NCI-H2081 treated with DMSO at 0.1 percent for 48 hours (cell line): ENCODE data around the gene CYP26B1.

Source experiments
- DNase-seq: peaks from one replicate; lab custom pipeline; 2025; lab: John Stamatoyannopoulos, UW

Gene CYP26B1

GRCh38 chr2:72154386-72154975 lies 6.8 kb upstream of the CYP26B1 start:
- DNase-seq = no peak

DNA sequence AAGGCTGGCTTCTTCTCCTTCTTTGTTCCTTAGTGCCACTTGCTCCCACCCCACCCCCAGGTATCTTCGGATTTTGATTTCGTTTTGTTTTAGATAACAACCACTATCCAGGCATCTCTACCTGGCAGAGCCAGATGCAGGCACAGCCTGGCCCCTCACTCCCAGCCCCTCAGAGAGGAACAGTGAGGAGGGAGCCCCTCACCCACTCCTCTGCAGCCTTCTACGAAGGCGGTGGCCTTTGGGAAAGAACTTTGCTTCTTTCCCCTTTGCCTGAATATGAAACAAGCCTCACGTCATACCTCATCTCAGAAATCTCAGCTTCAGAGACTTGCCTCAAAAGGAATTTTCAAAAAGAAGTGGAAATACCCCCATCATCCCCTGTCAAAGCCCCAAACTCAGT lies 6.3 kb upstream of the CYP26B1 start:
- DNase-seq = no peak

- DNase-seq = no peak
Observed at GRCh38 chr2:72153026-72153791, 5.5 kb upstream of the CYP26B1 start.

DNA sequence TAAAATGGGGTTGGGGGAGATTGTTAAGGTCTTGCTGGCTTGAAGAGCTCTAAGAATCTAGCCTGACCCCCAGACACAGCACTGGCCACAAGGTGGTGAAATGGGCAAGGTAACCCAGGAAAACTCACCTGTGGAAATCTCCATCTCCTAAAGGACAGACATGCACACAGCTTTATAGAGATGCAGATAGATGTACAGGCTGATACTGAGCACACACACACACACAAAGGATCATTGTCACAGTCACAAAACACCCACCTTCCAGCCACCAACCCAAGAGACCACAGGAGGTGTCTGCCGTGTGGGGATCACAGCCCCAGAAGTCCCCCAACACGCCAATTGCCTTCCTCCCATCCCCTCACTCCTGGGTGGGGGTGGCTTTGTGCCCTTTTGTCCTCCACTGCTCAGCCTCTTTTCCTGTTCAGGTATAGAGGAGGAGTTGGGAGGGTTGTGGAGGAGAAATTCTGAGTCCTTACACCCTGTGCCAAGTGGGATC lies 3.2 kb upstream of the CYP26B1 start:
- no peak for DNase-seq

DNA sequence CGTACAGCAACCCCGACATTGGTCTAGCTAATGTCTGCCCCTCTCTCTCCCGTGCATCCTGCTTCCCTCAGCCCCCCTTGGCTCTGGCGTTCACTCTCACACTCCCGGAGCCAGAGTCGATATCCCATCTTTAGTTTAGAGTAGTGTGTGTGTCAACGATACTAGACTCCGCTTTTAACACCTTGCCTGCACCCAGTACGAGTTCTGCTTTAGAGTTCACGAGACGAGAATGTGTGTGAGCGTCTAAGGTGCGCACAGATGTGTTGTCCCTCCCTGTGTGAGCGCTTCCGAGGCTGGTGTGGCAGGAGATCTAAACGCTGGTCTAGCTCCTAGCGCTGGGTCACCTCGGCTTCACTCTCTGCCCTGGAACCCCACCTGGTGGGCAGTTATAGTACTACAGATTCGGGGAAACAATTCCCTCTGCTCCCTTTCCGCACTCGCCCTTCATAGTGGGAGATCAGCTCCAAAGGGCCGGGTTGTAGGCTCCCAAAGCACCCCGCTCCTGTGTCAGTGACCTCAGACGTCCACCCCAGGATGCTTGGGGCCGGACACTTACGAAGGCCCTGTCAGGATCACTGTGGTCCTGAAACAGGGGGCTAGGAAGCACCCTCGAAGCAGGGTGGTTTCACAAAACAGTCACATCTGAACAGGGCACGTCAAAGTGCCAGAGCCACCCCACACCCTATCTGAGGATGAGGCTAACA lies 2.6 kb upstream of the CYP26B1 start:
- no peak for DNase-seq

DNA sequence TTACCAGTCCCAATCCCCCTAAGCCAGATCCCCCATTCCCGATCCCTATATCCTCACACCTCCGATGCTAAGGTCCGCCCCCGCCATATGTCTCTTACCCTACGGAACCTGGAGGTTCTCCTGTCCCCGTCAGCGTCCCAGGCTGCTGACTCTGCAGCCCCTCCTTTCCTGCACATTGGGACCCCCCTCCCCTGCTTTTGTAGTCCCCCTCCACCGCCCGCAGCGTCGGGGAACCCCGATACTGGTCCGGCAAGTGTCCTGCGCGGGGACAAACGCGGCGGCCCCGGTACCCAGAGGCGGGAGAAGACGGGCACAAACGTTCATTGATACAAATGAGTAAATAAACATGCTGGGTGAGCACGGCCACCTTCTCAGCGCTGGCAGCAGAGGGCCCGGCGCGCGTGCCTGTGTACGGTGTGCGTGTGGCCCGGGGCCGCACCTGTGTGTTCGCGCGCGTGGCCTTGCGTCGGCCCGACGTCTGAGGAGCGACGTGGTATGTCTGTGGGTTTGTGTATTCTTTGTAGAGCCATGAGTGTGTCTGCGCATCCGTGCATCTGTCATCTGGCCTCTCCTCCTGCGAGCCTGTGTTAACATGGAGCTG lies 2.0 kb upstream of the CYP26B1 start:
- no peak for DNase-seq

- no peak for DNase-seq
Observed at GRCh38 chr2:72148837-72149555, 1.3 kb upstream of the CYP26B1 start.

DNA sequence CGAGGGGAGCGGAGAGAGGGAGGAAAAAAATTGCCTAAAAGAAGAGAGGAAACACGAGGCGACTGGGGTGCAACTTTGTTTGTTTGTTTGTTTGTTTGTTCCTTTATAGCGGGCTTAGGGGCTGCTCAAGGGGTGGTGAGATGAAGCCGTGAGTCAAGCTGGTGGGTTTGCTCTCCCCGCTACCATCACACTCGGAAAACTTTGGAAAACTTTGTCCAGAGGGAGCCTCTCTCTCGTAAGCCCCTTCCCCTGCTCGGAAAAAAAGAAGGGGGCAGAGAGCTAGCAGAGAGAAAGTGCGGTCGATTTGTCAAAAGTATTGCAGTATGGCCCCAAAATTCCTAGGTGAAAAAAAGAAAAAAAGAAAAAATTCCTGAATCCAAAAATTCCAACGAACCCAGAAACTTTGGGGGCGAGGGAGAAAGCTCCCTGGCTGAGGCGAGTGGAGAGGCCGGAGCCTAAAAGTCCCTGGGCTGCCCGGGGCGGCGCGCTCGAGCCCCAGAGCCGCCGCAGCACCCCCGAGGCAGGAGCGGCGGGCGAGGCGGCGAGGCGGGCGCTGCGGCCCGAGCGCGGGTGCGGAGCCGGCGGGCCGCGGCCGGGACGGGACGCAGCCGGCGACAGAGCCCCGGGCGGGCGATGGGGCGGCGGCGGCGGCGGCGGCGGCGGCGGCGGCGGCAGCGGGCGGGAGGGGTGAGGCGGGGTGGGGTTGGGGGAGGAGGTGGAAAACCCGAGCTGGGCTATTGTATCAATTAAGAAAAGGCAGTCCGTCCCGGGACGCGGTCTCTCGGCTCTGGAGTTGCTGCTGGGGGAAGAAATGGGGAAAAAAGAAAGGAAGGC lies 558 bp upstream of the CYP26B1 start:
- DNase-seq = no peak

GRCh38 chr2:72146347-72147302 lies 1.0 kb downstream of the CYP26B1 start:
- DNase-seq = no peak

GRCh38 chr2:72145658-72146329 lies 1.9 kb downstream of the CYP26B1 start:
- no peak for DNase-seq

DNA sequence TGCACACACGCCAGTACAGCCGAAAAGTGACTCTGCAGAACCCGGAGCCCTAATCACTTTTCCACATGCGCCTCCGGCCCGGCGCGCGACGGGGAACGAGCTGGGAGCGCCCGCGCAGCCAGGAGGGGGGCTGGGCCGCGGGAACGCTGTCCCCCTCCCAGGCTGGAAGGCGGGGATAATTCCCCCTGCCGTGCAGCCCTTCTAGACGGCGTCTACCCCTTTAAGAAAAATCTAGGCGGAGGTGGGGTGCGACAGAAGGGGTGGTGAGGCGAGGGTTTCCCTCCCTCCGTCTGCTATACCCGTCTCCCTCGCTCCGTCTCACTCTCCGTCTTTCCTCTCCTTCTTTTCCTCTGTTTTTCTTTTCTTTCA lies 2.4 kb downstream of the CYP26B1 start:
- no peak for DNase-seq

- no peak for DNase-seq
Observed at GRCh38 chr2:72144632-72145288, 2.9 kb downstream of the CYP26B1 start.

DNA sequence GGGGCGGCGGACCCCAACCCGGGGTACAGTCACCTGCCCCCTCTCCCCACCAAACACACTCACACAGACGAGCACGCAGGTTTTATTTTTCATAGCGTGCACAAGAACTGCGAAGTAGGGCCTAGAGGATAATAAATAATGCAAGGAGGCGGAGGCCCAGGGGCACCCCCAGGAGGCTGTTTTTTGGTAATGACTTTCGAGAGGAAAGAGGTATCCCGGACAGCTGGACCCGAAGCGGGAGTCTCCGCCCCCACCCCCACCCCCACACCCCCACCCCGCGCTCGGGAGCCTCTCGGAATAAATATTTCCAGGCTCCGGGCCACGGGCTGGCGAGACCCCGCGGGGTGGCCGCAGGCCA lies 3.4 kb downstream of the CYP26B1 start:
- no peak for DNase-seq

DNA sequence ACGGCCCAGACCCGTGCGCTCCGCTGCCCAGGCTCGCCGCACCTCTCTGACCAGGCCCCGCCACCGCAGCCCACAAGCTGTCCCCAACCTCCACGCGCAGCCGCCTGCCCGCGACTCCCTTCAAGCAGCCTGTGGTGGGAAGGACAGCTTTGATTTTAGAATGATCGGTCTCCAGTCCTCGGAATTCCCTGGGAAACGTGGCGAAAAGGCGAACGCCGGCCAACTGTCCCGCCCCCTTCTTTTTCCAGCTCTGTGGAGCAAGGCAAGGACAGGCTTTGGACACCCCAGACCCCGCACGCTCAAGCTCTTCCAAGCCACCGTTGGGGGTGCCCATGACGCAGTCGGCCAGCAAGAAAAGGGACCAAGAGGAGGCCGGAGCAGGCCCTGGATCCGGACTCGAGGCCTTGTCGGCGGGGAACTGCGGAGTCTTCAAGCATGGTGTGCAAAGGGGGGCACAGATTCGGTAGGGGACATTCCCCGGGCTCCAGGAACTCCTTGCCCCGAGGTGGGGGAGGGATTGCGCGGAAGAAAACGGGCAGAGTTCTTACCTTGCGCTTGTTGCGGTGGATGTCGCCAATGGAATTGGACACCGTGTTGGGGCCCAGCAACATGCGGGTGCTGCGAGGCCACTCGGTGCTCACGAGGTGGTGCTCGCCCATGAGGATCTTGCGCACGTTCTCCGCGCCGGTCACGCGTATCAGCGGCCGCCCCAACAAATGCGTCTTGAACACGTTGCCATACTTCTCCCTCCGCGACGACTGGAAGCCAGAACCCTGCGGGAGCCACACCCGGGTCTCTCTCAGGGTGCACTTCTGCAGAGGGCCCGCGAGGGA lies 4.0 kb downstream of the CYP26B1 start:
- no peak for DNase-seq

DNA sequence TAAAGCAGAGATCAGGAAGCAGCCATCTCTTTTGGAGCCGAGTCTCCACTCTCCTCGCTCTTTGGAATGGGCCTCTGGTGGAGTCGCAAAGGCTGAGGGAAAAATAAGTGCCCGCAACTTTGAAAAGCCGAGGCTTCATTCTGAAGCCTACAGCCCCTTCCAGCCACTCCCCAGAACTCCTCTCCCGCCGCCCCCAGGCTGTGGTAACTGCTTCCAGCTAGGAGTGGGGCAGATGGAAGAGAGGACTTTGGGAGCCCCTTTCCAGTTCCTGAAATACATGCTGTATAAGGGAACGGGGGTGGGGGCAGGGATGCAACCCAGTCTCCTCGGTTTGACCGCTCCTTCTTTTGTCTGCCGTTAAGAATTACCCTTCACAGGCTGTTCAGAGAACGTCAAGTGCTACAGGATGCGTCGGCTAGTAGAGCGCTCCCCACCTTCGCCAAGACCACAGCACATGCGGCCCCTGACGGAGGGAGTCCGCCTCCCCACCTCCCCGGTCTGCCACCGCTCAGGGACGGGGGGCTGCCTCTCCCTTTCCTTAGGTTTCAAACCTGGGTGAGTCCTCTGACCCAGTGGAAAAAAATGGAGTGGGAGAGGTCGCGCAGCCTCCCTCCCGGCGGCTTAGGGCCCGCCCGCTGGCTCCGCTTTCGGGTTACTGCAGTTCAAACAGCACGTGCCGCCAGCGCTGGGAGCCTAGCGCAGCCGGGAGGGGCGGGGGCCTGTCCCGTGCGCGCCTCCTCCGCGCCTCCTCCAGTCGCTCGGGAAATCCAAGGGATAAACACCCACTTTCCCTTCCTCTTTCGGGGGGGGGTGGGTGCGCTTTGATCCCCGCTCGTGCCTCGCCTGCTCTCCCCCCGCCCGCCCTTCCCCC lies 4.9 kb downstream of the CYP26B1 start:
- DNase-seq = no peak

DNA sequence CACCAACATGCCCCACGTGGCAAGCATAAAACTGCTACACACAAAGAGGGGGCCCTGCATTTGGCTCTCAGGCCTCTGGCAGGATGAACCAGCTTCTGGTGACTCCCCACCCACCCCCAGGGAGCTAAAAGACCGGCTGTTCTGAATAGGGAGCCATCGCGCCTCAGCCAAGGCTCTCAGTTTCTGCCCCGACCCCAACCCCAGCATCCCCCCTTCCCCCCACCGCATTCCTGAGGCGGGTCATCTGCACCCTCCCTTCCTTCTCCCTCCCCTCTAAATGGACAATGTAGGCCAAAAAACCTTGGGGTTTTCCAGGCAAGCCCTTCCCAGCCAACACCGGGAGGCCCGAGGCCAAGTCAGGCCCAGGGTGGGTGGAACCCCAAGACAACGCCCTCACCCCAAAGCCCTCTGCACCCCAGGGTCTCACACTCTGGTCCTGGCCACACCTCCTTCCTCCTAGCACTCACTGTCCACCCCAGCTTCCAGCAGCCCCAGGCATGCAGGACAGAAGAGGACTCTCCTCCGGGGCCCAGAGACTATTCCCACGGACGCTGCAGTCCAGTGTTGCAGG lies 5.7 kb downstream of the CYP26B1 start:
- DNase-seq = no peak
